ENCODE results near the gene PTCH2. TPM values are rescaled to one million over a fixed set of nuclear protein-coding genes. Genes with fewer than 3 reads are reported as not detected.

PTCH2 gene
- total and polyA plus RNA-seq, 2 of the 13 experiments (the other 11 are each of a cell fraction or from before 2014, with no cell fraction given): 0.60 to 1.5 TPM

DNA sequence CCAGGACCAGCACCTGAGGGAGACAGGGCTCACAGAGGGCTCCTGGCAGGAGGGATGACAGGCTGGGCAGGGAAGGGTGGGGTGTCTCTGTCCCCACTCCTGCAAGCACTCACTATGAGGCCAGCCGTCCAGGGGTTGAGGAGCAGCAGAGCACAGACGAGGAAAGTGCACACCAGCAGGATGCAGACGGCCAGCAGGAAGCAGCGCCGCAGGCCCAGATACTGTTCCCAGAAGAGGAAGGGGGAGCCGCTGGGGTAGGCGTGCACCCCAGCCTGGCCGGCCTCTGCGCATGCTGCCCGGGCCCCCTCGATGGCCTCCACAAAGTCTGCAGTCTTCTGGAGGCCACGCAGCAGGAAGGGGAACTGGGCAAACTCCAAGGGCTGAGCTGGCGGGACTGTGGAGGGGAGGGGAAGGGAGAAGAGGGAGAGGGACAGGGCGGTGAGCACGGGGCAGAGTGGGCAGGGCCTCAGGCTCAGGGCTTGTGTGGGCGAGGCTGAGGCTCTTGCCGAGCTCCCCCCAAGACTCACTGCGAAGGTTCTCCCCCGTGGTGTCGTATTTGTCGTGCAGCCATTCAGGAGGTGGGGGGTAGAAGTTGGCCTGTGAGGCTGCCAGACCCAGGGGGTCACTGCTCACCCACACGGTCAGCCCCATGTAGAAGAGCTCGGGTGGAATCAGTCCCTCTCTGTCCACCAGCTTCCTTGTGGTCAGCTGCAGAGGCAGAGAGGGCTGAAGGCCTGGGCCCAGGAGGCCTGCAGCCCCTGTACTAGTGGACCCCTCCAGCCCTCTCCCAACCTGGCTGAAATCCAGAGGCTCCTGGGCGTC is 16.5 kb downstream of the PTCH2 start (continued):
- TF ChIP-seq, protein P1, sequence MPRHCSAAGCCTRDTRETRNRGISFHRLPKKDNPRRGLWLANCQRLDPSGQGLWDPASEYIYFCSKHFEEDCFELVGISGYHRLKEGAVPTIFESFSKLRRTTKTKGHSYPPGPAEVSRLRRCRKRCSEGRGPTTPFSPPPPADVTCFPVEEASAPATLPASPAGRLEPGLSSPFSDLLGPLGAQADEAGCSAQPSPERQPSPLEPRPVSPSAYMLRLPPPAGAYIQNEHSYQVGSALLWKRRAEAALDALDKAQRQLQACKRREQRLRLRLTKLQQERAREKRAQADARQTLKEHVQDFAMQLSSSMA (CRISPR knock-in tag; IDR thresholded peaks at IDR 0.05): no peak
- TF ChIP-seq, protein P2, sequence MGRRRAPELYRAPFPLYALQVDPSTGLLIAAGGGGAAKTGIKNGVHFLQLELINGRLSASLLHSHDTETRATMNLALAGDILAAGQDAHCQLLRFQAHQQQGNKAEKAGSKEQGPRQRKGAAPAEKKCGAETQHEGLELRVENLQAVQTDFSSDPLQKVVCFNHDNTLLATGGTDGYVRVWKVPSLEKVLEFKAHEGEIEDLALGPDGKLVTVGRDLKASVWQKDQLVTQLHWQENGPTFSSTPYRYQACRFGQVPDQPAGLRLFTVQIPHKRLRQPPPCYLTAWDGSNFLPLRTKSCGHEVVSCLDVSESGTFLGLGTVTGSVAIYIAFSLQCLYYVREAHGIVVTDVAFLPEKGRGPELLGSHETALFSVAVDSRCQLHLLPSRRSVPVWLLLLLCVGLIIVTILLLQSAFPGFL (CRISPR knock-in tag; IDR thresholded peaks at IDR 0.05): 0 out of 2 replicates have a peak, but pooled peaks have one; percentile 69
- TF ChIP-seq ZNF747 (CRISPR knock-in tag; IDR thresholded peaks at IDR 0.05; ENCODE audit: borderline replicate concordance) (peak; percentile 70; the same call in 1 of the 2 replicates), PHF20 (CRISPR knock-in tag; IDR thresholded peaks at IDR 0.05) (peak; percentile 46), ARNT2 (CRISPR knock-in tag; IDR thresholded peaks at IDR 0.05; ENCODE audit: low read depth) (peak; percentile 18; the same call in 1 of the 2 replicates), ZNF510 (CRISPR knock-in tag; IDR thresholded peaks at IDR 0.05; ENCODE audit: low read depth) (0 out of 2 replicates have a peak, but pooled peaks have one; percentile 24), ZNF451 (CRISPR knock-in tag; IDR thresholded peaks at IDR 0.05) (0 out of 2 replicates have a peak, but pooled peaks have one; percentile 71), ZNF83 (CRISPR knock-in tag; IDR thresholded peaks at IDR 0.05; ENCODE audit: borderline replicate concordance) (peak; percentile 55; the same call in 1 of the 2 replicates), PCBP1 (IDR thresholded peaks at IDR 0.05; ENCODE audit: borderline replicate concordance, low read depth, low read length) (0 out of 2 replicates have a peak, but pooled peaks have one; percentile 17), ZNF616 (CRISPR knock-in tag; IDR thresholded peaks at IDR 0.05; ENCODE audit: low read depth) (peak; percentile 40; the same call in 1 of the 2 replicates), ZNF543 (CRISPR knock-in tag; IDR thresholded peaks at IDR 0.05) (peak; percentile 100), ZNF136 (CRISPR knock-in tag; IDR thresholded peaks at IDR 0.05; ENCODE audit: low read depth) (peak; percentile 60; the same call in 1 of the 2 replicates), RBFOX2 (IDR thresholded peaks at IDR 0.05; ENCODE audit: low read depth, low read length) (peak; percentile 81), FOXO1 (CRISPR knock-in tag; IDR thresholded peaks at IDR 0.05) (no peak), CCDC6 (CRISPR knock-in tag; IDR thresholded peaks at IDR 0.05) (no peak)
- TF ChIP-seq, protein P3, sequence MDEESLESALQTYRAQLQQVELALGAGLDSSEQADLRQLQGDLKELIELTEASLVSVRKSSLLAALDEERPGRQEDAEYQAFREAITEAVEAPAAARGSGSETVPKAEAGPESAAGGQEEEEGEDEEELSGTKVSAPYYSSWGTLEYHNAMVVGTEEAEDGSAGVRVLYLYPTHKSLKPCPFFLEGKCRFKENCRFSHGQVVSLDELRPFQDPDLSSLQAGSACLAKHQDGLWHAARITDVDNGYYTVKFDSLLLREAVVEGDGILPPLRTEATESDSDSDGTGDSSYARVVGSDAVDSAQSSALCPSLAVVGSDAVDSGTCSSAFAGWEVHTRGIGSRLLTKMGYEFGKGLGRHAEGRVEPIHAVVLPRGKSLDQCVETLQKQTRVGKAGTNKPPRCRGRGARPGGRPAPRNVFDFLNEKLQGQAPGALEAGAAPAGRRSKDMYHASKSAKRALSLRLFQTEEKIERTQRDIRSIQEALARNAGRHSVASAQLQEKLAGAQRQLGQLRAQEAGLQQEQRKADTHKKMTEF (CRISPR knock-in tag; IDR thresholded peaks at IDR 0.05): peak; percentile 59
- TF ChIP-seq, protein P4, sequence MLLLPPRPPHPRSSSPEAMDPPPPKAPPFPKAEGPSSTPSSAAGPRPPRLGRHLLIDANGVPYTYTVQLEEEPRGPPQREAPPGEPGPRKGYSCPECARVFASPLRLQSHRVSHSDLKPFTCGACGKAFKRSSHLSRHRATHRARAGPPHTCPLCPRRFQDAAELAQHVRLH (CRISPR knock-in tag; IDR thresholded peaks at IDR 0.05; ENCODE audit: borderline replicate concordance, low read depth): 0 out of 2 replicates have a peak, but pooled peaks have one; percentile 40
- TF ChIP-seq, protein P5, sequence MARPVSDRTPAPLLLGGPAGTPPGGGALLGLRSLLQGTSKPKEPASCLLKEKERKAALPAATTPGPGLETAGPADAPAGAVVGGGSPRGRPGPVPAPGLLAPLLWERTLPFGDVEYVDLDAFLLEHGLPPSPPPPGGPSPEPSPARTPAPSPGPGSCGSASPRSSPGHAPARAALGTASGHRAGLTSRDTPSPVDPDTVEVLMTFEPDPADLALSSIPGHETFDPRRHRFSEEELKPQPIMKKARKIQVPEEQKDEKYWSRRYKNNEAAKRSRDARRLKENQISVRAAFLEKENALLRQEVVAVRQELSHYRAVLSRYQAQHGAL (CRISPR knock-in tag; IDR thresholded peaks at IDR 0.05; ENCODE audit: not compliant biosample characterization): peak; percentile 27
- TF ChIP-seq, protein P6, sequence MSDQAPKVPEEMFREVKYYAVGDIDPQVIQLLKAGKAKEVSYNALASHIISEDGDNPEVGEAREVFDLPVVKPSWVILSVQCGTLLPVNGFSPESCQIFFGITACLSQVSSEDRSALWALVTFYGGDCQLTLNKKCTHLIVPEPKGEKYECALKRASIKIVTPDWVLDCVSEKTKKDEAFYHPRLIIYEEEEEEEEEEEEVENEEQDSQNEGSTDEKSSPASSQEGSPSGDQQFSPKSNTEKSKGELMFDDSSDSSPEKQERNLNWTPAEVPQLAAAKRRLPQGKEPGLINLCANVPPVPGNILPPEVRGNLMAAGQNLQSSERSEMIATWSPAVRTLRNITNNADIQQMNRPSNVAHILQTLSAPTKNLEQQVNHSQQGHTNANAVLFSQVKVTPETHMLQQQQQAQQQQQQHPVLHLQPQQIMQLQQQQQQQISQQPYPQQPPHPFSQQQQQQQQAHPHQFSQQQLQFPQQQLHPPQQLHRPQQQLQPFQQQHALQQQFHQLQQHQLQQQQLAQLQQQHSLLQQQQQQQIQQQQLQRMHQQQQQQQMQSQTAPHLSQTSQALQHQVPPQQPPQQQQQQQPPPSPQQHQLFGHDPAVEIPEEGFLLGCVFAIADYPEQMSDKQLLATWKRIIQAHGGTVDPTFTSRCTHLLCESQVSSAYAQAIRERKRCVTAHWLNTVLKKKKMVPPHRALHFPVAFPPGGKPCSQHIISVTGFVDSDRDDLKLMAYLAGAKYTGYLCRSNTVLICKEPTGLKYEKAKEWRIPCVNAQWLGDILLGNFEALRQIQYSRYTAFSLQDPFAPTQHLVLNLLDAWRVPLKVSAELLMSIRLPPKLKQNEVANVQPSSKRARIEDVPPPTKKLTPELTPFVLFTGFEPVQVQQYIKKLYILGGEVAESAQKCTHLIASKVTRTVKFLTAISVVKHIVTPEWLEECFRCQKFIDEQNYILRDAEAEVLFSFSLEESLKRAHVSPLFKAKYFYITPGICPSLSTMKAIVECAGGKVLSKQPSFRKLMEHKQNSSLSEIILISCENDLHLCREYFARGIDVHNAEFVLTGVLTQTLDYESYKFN (CRISPR knock-in tag; conservative IDR thresholded peaks at IDR 0.05): peak; percentile 71

Data from HepG2 (cell line).